ENCODE data around the gene SMIM36.

DNA sequence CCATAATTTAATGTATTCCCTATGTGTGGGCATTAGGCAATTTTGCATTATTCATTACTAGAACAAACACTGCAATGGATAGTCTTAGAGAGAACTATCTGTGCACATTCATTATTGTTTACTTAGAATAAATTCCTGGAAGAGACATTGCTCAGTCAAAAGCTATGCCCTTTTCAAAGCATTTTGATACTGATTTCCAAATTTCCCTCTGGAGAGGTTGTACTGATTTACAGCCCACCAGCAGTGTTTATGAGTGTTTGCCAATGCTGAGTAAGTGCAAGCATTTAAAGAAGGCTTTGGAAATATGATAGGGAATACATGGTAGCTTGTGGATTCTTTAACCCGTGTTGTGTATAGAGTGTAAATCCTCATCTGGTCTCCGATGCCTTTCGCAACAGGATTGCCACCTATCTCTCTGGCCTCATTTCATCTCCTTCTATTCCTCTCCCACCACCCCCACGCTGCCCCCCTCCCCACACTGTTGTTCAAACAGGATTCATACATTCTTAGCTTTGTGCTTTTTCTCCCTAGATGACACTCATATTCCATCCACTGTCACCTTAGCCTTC is 56.3 kb downstream of the SMIM36 start:
- TF ChIP-seq, protein P1, sequence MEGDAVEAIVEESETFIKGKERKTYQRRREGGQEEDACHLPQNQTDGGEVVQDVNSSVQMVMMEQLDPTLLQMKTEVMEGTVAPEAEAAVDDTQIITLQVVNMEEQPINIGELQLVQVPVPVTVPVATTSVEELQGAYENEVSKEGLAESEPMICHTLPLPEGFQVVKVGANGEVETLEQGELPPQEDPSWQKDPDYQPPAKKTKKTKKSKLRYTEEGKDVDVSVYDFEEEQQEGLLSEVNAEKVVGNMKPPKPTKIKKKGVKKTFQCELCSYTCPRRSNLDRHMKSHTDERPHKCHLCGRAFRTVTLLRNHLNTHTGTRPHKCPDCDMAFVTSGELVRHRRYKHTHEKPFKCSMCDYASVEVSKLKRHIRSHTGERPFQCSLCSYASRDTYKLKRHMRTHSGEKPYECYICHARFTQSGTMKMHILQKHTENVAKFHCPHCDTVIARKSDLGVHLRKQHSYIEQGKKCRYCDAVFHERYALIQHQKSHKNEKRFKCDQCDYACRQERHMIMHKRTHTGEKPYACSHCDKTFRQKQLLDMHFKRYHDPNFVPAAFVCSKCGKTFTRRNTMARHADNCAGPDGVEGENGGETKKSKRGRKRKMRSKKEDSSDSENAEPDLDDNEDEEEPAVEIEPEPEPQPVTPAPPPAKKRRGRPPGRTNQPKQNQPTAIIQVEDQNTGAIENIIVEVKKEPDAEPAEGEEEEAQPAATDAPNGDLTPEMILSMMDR (IDR thresholded peaks at IDR 0.05): no peak
- TF ChIP-seq POLR2A (IDR thresholded peaks at IDR 0.05): no peak
